Sigmoid colon (tissue), 7 donors: Measurements from ENCODE around the gene GPR108. TPM values are rescaled to one million over a fixed set of nuclear protein-coding genes. Genes with fewer than 3 reads are reported as not detected.

Experiments
- DNase-seq: peaks from one replicate; pipeline ENCODE4 v3.0.0-alpha.2; 2019
- H3K27ac ChIP-seq, 4 donors: fragments of 200-600 bp; sonication (generic); one replicate each; pipeline ENCODE4 v1.5.1; 2016 to 2019; ENCODE audit warnings: mild to moderate bottlenecking in 1 of 4
- H3K27me3 ChIP-seq, 3 donors: fragments of 200-600 bp; sonication (generic); one replicate each; pipeline ENCODE4 v1.5.1; 2019; ENCODE audit warnings: mild to moderate bottlenecking in 1 of 3
- H3K36me3 ChIP-seq, 4 donors: fragments of 200-600 bp; sonication (generic); one replicate each; pipeline ENCODE4 v1.5.1; 2016 to 2019
- H3K4me1 ChIP-seq, 4 donors: fragments of 200-600 bp; sonication (generic); one replicate each; pipeline ENCODE4 v1.5.1; 2017 to 2019
- H3K4me3 ChIP-seq, 4 donors: fragments of 200-600 bp; sonication (generic); one replicate each; pipeline ENCODE4 v1.5.1; 2017 to 2019; ENCODE audit warnings: mild to moderate bottlenecking in 2 of 4, moderate library complexity in 1 of 4
- H3K9me3 ChIP-seq, 4 donors: fragments of 200-600 bp in 3 of 4; sonication (generic) in 3 of 4; one replicate each; pipeline versions ENCODE4 v1.5.1 to v1.6.1; 2013 to 2019
- EP300 ChIP-seq, 4 donors: sonication (generic); formaldehyde crosslinking; IDR thresholded peaks; one replicate each; pipeline ENCODE4 v1.6.1; 2017; ENCODE audit warnings: antibody characterized with exemption in 4 of 4
- POLR2A ChIP-seq, 2 donors: fragments of 450-650 bp; IDR thresholded peaks; one replicate each; pipeline ENCODE4 v1.6.1; 2016; ENCODE audit warnings: antibody characterized with exemption in 2 of 2, mild to moderate bottlenecking in 2 of 2, moderate library complexity in 2 of 2
- POLR2AphosphoS5 ChIP-seq, 4 donors: sonication (generic); formaldehyde crosslinking; IDR thresholded peaks; one replicate each; pipeline ENCODE4 v1.6.1; 2017; ENCODE audit warnings: antibody characterized with exemption in 4 of 4
- WGBS, 2 donors: extraction: QIAGEN DNeasy Blood & Tissue Kit; methylation state at CpG; one replicate each; pipeline ENCODE4 v1.1.7; 2013; 5-methylcytosine and 5-hydroxymethylcytosine counted together
- intact Hi-C: fragments of 100-400 bp; cut with DNase I; formaldehyde crosslinking; loops from one replicate; pipeline ENCODE4 v1.15.1; 2023
- polyA plus RNA-seq, 3 donors: library from polyadenylated mRNA; stranded (reverse); fragments of 200-250 nt; gene quantifications; one replicate each; pipeline ENCODE4 v1.2.3, GENCODE V29; 2013
- total RNA-seq, 4 donors: library from RNA; depleted of rRNA; stranded (reverse); fragments of >200 nt; gene quantifications; one replicate each; pipeline ENCODE4 v1.1.0, GENCODE V29; 2016
- TF ChIP-seq, protein P1 (sequence below), 4 experiments: fragments of 450-650 bp in 3 of 4; fragments of 200-600 bp in 1 of 4; IDR thresholded peaks; one replicate each; pipeline ENCODE4 v1.5.1; 2016 to 2019; ENCODE audit warnings: antibody characterized with exemption in 4 of 4, mild to moderate bottlenecking in 3 of 4, moderate library complexity in 2 of 4
- donor health status: healthy with polysubstance abuse.
- donor health status: Bipolar disorder and iron deficiency.
- donor health status: healthy.

GPR108 gene
- total and polyA plus RNA-seq, 7 donors = 39.0 to 91.1 (median 57.8) TPM

DNA sequence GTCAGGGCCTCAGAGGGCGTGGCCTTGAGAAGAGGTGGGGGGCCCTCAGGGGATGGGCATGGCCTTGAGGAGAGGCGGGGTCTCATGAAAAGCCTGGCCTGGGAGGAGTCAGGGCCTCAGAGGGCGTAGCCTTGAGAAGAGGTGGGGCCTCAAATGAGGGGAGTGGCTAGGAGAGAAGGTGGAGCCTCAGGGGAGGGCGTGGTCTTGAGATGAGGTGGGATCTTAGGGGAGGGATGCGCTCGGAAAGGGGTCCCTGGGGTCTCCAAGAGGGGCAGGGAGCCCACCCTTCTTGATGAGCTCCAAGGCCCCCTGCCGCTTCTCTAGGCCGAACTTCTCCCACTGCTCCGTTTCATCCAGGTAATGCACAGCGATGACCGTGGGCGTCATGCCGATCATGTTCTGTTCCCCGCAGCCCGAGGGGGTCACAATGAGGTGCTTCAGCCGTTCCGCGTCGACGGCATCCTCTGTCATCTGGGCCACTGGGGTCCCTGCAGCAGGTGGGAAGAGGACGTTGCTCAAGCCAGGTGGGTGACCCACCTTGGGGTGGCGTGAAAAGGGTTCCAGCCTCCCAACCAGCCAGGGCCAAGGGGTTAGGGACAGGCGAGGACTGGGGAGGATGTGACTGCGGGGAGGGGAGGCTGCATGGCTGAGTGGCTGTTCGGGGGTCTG, 43.1 kb downstream of the GPR108 start:
- TF ChIP-seq POLR2A (IDR thresholded peaks at IDR 0.05) (no peak), EP300 (IDR thresholded peaks at IDR 0.05) (no peak), POLR2AphosphoS5 (IDR thresholded peaks at IDR 0.05) (no peak)
- TF ChIP-seq, protein P1, sequence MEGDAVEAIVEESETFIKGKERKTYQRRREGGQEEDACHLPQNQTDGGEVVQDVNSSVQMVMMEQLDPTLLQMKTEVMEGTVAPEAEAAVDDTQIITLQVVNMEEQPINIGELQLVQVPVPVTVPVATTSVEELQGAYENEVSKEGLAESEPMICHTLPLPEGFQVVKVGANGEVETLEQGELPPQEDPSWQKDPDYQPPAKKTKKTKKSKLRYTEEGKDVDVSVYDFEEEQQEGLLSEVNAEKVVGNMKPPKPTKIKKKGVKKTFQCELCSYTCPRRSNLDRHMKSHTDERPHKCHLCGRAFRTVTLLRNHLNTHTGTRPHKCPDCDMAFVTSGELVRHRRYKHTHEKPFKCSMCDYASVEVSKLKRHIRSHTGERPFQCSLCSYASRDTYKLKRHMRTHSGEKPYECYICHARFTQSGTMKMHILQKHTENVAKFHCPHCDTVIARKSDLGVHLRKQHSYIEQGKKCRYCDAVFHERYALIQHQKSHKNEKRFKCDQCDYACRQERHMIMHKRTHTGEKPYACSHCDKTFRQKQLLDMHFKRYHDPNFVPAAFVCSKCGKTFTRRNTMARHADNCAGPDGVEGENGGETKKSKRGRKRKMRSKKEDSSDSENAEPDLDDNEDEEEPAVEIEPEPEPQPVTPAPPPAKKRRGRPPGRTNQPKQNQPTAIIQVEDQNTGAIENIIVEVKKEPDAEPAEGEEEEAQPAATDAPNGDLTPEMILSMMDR (IDR thresholded peaks at IDR 0.05) = no peak
- Histone ChIP-seq H3K27me3 (no peaks in the 10 kb centered on the region), H3K9me3 (no peaks in the 10 kb centered on the region), H3K4me1 (no peaks in the 10 kb centered on the region), H3K36me3 (no peaks in the 10 kb centered on the region), H3K27ac (no peak overlapping the region), H3K4me3 (no peak overlapping the region)
- intact Hi-C loops = no loop called here
- WGBS, 2 donors = 95 to 96% methylated on average over 25 of the region's 25 CpGs
- DNase-seq = no peak

DNA sequence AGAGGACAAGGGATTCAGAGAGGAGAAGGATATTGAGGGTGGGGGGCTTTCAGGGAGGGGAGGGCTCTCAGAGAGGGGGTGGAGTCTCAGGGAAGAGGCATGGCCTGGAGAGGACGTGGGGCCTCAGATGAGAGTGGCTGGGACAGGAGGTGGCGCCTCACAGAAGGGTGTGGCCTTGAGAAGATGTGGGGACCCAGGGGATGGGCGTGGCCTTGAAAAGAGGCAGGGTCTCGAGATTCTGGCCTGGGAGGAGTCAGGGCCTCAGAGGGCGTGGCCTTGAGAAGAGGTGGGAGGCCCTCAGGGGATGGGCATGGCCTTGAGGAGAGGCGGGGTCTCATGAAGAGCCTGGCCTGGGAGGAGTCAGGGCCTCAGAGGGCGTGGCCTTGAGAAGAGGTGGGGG, 43.7 kb downstream of the GPR108 start:
- 80 to 82% methylated on average over 7 of the region's 7 CpGs for WGBS, 2 donors
- Histone ChIP-seq H3K4me3 (no peak overlapping the region), H3K9me3 (no peaks in the 10 kb centered on the region), H3K27ac (no peak overlapping the region), H3K36me3 (no peaks in the 10 kb centered on the region), H3K4me1 (no peaks in the 10 kb centered on the region), H3K27me3 (no peaks in the 10 kb centered on the region)
- DNase-seq = no peak
- intact Hi-C loops = no loop called here
- TF ChIP-seq EP300 (IDR thresholded peaks at IDR 0.05) (no peak), POLR2AphosphoS5 (IDR thresholded peaks at IDR 0.05) (no peak), POLR2A (IDR thresholded peaks at IDR 0.05) (no peak)
- TF ChIP-seq, protein P1 (IDR thresholded peaks at IDR 0.05) = no peak

DNA sequence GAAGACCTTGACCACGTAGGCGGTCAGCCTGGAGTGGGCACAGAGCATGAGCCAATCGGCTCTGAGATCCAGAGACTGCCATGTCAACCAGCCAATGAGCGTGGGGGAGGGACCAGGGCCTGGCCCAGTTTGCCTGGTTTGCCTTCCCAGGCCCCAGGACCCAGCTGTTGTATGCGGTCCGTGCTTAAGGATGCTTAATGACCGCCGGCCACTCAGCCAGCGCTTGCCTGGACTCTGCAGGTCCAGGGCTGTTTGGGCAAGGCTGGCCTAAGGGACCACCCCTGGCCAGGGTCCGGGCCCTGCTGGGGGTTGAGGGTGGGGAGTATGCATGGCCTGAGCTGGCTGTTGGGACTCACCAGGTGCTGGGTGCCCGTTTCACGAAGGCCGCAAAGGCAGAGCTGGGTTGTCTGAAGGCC, 44.3 kb downstream of the GPR108 start:
- intact Hi-C loops = no loop called here
- H3K4me1 ChIP-seq = no peaks in the 10 kb centered on the region
- no peak overlapping the region for H3K27ac ChIP-seq
- H3K4me3 ChIP-seq = no peak overlapping the region
- H3K36me3 ChIP-seq = no peaks in the 10 kb centered on the region
- WGBS, 2 donors = 93 to 94% methylated on average over 13 of the region's 13 CpGs
- TF ChIP-seq, protein P1 (IDR thresholded peaks at IDR 0.05) = no peak
- TF ChIP-seq EP300 (IDR thresholded peaks at IDR 0.05) (no peak), POLR2A (IDR thresholded peaks at IDR 0.05) (no peak), POLR2AphosphoS5 (IDR thresholded peaks at IDR 0.05) (no peak)
- DNase-seq = no peak
- no peaks in the 10 kb centered on the region for H3K9me3 ChIP-seq
- no peaks in the 10 kb centered on the region for H3K27me3 ChIP-seq

DNA sequence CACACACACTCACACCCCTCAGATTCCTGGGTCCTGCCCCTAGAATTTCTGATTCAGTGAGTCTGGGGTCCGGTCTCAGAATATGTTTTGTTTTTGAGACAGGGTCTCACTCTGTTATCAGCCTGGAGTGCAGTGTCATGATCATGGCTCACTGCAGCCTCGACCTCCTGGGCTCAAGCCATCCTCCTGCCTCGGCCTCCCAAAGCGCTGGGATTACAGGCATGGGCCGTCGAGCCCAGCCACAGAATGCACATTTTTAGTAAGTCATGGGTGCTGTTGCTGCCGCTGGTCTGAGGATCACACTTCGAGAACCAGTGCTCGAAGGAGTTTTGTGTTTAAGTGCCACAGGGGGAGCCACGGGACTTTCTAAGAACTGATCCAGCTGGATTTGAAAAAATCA, 45.4 kb downstream of the GPR108 start:
- no peaks in the 10 kb centered on the region for H3K27me3 ChIP-seq
- H3K36me3 ChIP-seq = no peaks in the 10 kb centered on the region
- TF ChIP-seq EP300 (IDR thresholded peaks at IDR 0.05) = no peak
- no peak for TF ChIP-seq POLR2A (IDR thresholded peaks at IDR 0.05)
- no peak for TF ChIP-seq POLR2AphosphoS5 (IDR thresholded peaks at IDR 0.05)
- TF ChIP-seq, protein P1 (IDR thresholded peaks at IDR 0.05) = no peak
- no peaks in the 10 kb centered on the region for H3K4me1 ChIP-seq
- 87 to 90% methylated on average over 10 of the region's 10 CpGs for WGBS, 2 donors
- intact Hi-C loops = no loop called here
- H3K9me3 ChIP-seq = no peaks in the 10 kb centered on the region
- no peak for DNase-seq
- H3K4me3 ChIP-seq = no peak overlapping the region
- no peak overlapping the region for H3K27ac ChIP-seq

DNA sequence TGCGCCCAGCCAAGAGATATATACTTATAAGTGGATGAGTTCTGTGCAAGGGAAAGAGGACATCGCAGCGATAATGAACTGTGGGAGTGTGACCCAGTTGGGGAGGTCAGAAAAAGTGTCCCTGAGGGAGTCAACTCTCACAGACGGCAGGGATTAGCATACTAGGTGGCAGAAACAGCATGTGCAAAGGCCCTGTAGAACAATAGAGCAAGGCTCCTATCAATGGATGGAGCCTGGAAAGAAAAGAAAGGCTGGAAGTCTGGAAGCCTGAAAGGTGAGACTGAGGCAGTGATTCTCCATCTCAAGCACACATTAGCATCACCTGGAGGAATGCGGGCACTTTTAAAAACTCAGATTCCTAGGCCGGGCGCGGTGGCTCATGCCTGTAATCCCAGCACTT, 46.0 kb downstream of the GPR108 start:
- Histone ChIP-seq H3K9me3 (no peaks in the 10 kb centered on the region), H3K4me3 (no peak overlapping the region), H3K4me1 (no peaks in the 10 kb centered on the region), H3K27me3 (no peaks in the 10 kb centered on the region), H3K36me3 (no peaks in the 10 kb centered on the region), H3K27ac (no peak overlapping the region)
- no peak for DNase-seq
- TF ChIP-seq POLR2A (IDR thresholded peaks at IDR 0.05) (no peak), EP300 (IDR thresholded peaks at IDR 0.05) (no peak), POLR2AphosphoS5 (IDR thresholded peaks at IDR 0.05) (no peak)
- TF ChIP-seq, protein P1 (IDR thresholded peaks at IDR 0.05) = no peak
- intact Hi-C loops = no loop called here
- 87 to 96% methylated on average over 8 of the region's 8 CpGs for WGBS, 2 donors
